Endometrium (tissue), 2 donors: ENCODE data around the gene C9orf153.
"Not testable (repeated sequence)": the region's sequence is repeated elsewhere in the genome, so short reads cannot be mapped to it uniquely, and the experiment has no call there.

Source experiments
- FAIRE-seq: peaks from 2 replicates; lab custom pipeline; 2012; peaks lifted over from hg19 to GRCh38; lab: Jason Lieb, UNC
- donor health status: control.
- donor health status: control.

The C9orf153 gene

GRCh38 chr9:86259557-86259956, at the start of gene C9orf153:
C9orf153 (minus strand) TSS chr9:86259657; CDS start chr9:86229603, 30,054 bp downstream.
- no peak for FAIRE-seq

GRCh38 chr9:86308687-86309086, 49.2 kb upstream of the C9orf153 start:
- FAIRE-seq = no peak

- no peak for FAIRE-seq
These were observed 44.8 kb upstream of the C9orf153 start for GRCh38 chr9:86304236-86304730.

GRCh38 chr9:86303316-86303975, 44.0 kb upstream of the C9orf153 start:
- FAIRE-seq = no peak

- no peak for FAIRE-seq
These were observed 42.2 kb upstream of the C9orf153 start for GRCh38 chr9:86301686-86302085.

GRCh38 chr9:86300701-86301100, 41.2 kb upstream of the C9orf153 start:
- FAIRE-seq = no peak

GRCh38 chr9:86298873-86299272, 39.4 kb upstream of the C9orf153 start:
- FAIRE-seq = no peak

GRCh38 chr9:86290341-86290740, 30.9 kb upstream of the C9orf153 start:
- not testable (repeated sequence) for FAIRE-seq

GRCh38 chr9:86288499-86289198, 29.2 kb upstream of the C9orf153 start:
- FAIRE-seq = no peak

- FAIRE-seq = no peak
These were observed 27.6 kb upstream of the C9orf153 start for GRCh38 chr9:86287013-86287412.

GRCh38 chr9:86286278-86286677, 26.8 kb upstream of the C9orf153 start:
- FAIRE-seq = no peak

GRCh38 chr9:86285261-86285660, 25.8 kb upstream of the C9orf153 start:
- FAIRE-seq = no peak

GRCh38 chr9:86282979-86283535, 23.6 kb upstream of the C9orf153 start:
- FAIRE-seq = no peak

- no peak for FAIRE-seq
These were observed 22.9 kb upstream of the C9orf153 start, which contains the start of gene ISCA1 for GRCh38 chr9:86282077-86282978. ISCA1 (minus strand) TSS chr9:86282538; CDS start chr9:86282458, 80 bp downstream.

- FAIRE-seq = no peak
These were observed 22.2 kb upstream of the C9orf153 start for GRCh38 chr9:86281593-86282076.

GRCh38 chr9:86280580-86280979, 21.1 kb upstream of the C9orf153 start:
- no peak for FAIRE-seq

GRCh38 chr9:86279839-86280238, 20.4 kb upstream of the C9orf153 start:
- FAIRE-seq = no peak

GRCh38 chr9:86277072-86277471, 17.6 kb upstream of the C9orf153 start:
- FAIRE-seq = no peak

GRCh38 chr9:86275962-86276361, 16.5 kb upstream of the C9orf153 start:
- FAIRE-seq = no peak

- no peak for FAIRE-seq
These were observed 15.6 kb upstream of the C9orf153 start for GRCh38 chr9:86274821-86275643.

- FAIRE-seq = no peak
These were observed 12.8 kb upstream of the C9orf153 start for GRCh38 chr9:86272221-86272620.
